ENCODE data around the gene RFLNA.

DNA sequence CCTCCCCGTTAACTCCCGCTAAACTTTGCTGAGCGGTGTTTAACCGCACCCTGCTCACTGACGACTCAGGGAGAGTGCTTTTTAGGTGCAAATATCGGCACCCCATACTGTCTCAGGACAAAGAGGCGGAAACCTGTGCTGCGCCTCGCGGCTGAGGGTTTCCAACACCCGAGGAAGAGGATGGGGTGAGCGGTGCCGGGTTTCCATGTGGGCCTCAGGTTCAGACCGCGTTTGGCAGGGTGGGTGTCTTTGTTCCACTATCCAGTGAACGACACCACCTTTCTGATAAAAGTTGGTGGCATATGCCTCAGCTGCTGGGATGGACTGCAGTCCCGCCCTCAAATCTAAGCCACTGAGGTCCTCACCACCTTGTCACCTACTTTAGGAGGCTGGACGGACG is 3.0 kb downstream of the RFLNA start:
- TF ChIP-seq POLR2A (IDR thresholded peaks at IDR 0.05) = no peak
- TF ChIP-seq, protein P1, sequence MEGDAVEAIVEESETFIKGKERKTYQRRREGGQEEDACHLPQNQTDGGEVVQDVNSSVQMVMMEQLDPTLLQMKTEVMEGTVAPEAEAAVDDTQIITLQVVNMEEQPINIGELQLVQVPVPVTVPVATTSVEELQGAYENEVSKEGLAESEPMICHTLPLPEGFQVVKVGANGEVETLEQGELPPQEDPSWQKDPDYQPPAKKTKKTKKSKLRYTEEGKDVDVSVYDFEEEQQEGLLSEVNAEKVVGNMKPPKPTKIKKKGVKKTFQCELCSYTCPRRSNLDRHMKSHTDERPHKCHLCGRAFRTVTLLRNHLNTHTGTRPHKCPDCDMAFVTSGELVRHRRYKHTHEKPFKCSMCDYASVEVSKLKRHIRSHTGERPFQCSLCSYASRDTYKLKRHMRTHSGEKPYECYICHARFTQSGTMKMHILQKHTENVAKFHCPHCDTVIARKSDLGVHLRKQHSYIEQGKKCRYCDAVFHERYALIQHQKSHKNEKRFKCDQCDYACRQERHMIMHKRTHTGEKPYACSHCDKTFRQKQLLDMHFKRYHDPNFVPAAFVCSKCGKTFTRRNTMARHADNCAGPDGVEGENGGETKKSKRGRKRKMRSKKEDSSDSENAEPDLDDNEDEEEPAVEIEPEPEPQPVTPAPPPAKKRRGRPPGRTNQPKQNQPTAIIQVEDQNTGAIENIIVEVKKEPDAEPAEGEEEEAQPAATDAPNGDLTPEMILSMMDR (IDR thresholded peaks at IDR 0.05 in 4 of 5, conservative IDR thresholded peaks at IDR 0.05 in 1 of 5) = no peak
